Measurements from ENCODE around the gene ITGB1BP1.

ITGB1BP1 gene

DNA sequence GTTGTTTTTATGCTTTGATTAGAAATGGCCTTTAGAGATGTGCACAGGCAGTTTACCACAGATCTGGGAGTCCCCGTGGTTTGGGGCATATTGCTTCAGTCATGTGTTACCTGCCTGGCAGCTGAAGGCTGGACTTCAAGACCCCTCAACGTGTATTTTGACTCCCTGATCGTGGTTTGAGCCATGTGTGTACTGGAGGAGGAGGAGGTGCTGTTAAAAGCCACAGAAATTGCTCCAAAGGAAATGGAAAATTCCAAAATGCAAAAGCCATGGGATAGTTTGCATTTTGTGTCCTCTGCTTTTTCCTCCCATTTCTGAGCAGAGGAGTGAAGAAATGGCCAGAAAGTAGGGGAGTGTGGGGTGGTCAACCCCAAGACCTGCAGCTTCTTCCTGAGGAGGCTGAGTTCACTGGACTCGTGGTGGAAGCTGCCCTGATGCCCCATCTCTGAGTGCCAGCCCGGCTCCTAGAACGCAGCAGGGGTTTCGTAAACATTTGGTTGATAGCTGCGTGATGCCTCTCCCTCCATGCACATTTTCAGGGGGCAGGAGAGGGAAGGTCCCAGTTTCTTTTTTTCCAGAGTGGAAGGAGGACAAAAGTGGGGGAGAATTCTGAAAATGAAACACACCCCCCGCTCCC lies 45.7 kb downstream of the ITGB1BP1 start:
- DNase-seq, result no peak

DNA sequence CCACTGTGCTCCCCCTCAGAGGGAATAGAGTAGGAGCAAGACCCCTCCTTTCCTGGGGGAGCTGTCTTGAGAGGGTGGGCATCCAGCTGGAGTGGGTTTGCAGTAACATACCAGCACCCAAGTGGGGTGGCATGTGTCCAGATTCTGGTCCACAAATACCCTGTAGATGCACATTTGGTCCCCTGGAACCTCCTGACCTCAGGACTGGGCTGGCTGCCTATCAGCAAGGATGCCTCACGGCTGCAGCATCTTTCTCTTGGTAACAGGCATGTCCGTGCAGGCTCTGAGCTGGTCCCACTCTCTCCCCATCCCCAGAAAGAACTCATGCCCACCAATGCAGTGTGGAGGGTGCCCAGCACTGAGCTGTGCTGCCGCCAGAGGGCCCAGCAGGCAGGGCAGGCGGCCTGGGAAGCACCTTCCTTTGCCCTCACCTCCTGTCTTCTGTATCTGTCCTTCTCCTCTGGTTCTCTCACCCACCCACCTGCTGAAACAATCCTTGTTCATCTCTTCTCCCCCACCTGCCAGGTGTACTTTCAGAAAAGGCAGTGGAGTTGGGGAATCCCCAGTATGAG lies 47.4 kb downstream of the ITGB1BP1 start:
- DNase-seq, result no peak

DNA sequence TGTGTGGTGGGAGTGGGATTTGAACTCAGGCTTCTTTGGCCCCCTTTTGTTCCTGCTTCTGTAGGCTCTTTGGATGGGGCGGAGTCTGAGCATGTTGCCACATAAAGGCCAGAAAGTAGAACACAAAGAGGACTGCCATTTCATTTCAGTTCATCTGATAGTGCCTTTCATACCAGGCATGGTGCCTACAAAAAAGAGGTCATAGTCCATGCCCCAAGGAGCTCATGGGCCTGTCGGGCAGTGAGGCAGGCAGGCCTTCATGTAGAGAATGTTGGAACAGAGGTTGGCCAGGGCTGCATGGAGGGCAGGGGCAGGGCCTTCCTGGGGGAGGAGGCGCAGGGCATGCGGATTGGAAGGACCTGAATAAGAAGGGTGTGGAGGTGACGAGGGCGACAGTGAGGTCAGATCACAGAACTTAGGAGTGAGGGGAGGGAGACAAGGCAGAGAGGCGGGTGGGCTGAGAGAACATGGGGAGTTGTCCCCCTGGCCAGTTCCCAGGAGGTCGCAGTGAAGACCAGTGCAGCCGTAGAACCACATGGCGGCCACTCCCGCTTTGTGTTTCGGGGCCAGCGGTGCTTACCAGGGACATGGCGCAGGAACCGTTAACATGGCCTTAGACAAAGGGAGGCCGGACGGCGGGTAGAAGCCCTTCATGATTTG lies 49.1 kb downstream of the ITGB1BP1 start:
- DNase-seq, result no peak

DNA sequence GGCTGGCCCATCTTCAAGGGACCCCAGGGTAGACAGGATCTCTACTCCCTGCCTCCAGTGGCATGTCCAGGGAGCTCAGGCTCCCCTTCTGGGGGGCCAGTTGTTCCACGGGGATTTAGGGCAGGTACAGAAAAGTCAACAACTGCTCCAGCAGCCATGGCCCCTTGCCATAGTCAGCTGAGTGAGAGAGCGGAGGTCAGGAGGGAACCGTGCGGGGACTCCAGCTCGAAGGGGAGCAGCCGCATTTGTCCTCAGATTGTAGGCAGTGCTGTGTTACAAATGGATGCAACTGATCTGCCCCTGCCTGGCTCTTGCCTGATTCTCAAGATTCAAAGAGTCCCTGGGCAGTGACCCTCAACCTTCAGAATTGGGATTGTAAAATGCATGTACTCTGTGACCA lies 49.9 kb downstream of the ITGB1BP1 start:
- DNase-seq, result no peak

DNA sequence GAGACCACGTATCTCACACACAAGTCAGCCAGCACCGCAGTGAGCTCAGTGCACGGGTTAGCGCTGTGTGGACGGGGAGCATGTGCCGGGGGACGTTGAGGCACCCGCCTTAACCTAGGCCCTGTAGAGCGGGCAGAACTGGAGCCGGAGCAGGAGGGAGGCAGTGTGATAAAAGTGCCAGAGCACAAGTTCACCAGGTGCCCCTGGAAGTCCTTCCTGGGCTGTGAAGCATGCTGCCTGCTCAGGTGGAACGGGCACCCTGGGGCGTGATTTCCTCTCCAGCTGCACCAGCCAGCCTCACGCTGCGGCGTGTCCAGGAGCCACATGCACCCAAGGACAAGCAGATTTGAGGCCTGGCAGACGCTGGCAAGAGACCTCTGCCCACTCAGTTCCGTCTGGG lies 50.3 kb downstream of the ITGB1BP1 start:
- DNase-seq, result no peak

DNA sequence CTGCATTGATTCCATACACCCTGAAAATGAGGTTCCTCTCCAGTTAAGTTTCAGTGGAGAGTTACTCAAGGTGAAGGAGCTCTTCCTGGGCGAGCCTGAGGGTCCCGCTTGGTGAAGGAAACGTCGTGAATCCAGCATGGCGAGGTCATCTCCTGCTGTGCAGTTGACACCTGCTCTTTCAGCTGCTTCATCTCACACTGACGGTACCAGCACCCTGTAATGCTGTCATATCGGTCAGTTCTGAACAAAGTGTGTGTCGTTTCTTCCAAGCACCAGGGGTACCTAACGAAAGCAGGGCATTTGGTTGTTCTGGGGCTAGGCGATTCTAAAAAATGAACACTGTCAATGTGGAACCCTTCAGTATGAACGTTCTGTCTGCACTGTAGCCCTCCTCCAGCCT lies 52.6 kb downstream of the ITGB1BP1 start:
- no peak for DNase-seq

DNA sequence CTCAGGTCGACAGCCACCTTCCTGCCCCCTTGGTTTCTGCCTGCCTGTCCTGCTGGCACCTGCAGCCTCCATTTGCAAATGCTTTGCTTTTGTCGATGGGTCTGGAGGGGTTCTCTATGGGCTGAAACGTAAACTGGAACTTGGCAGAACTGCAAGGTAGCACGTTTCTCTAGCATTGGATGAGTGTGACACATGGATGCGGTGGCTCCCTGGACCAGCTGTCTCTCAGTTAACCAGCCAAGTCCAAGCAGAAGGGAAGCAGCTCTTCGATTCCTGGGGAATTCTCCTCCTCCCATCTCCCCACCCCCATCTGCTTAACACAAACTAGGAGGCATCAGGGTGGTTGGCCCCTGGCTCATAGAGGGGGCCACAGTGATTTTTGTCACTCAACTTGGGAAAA lies 57.3 kb downstream of the ITGB1BP1 start:
- DNase-seq, result no peak

DNA sequence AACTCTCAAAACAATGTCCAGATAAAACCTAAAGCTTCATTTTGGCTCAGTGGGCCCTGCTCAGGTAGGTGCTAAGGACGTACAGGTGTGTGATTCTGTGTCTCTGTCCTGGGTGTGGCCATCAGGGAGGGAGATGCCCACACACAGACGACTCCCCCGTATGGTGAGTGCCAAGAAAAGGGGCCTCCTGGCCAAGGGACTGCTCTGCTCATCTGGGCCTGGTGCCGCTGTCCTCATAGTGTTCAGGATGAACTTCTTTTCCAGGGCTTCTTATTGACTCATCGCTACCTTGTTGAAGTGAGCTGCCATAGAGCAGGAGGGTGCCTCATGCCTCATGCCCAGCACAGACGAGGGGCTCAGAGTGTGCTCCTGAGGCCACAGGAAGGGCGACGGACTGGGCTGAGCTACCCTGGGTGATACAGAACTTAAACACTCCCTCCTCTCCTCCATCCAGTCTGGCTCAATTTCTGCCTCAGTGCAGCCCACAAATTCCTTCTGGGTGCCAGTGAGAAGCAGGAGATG lies 57.8 kb downstream of the ITGB1BP1 start:
- DNase-seq, result no peak

DNA sequence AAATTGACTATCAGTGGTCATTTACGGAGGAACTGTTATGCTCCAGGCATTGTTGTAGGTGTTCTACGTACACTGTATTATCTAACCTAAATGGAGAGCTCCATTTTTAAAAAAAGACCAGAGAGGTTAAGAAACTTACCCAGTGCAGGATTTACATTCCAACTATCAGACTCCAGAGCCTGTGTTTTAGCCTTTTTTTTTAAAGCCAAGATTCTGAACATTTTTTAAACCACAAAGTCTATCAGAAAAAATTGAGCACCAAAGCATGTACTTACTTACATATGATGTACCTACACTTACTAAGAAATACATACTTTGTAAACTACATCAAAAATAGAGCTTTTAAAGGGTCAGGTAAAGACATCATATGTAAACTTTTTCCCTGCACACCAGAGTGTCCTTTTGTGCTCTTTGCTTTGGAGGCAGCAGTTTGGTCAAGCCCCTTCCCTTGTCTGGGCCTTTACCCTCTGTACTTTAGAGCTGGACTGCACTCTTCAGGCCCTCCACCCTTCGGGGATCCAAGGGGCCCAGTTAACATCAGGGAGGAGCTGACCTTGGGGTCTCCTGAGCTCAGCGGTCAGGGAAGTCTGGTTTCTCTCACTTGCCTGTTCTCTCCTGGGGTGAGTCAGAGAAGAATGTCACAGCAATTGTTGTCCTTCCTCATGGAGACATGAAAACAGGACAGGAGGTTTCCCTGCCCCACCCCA lies 58.4 kb downstream of the ITGB1BP1 start:
- no peak for DNase-seq

DNA sequence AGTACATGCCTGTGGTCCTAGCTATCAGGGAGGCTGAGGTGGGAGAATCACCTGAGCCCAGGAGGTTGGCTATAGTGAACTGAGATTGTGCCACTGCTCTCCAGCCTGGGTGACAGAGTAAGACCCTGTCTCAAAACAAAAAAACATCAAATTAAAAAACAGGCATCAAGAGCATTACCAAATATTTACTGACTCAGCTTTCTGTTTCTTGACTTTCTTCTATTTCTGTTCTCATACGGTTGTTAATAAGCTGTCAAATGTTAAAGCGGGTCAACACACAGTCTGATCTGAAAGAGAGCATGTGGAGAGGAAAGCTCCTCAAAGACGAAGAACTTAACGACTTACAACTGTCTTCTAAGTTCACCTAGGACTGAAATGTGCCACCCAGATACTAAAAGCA lies 59.0 kb downstream of the ITGB1BP1 start:
- no peak for DNase-seq

DNA sequence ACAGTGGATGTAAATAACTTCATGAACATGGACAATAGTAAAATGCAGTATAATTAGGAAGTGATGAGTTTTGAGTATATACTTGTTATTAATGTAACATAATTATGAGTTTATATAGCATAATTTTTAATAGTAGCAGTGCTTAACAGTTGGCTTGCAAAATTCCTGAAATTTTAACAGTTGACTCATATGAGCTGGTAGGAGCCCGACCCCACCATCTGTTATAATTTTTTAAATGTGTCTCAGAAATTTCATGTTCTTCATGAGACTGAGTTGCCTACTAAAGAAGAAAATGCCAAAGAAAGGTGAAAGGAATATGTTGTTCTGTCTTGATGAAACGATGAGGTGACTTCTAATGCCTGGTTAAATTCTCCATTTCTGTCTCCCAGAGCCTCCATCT lies 62.6 kb downstream of the ITGB1BP1 start:
- no peak for DNase-seq

DNA sequence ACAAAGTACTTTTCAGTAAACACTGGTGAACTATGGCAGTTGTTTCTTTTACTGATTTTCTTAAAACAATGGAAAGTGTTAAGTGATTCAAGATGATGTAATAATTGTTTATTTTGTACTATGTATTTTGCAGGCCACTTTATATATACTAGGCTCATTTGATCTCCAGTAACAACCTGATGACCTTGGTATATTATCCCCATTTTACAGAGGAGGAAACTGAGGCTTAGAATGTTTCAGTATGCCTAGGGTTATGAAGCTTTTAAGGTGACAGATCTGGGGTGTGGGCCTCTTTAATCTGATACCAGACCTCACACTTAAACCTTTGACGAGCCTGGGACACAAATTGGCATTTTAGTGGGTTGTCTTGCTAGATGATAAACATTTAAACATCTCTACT lies 63.2 kb downstream of the ITGB1BP1 start:
- no peak for DNase-seq

DNA sequence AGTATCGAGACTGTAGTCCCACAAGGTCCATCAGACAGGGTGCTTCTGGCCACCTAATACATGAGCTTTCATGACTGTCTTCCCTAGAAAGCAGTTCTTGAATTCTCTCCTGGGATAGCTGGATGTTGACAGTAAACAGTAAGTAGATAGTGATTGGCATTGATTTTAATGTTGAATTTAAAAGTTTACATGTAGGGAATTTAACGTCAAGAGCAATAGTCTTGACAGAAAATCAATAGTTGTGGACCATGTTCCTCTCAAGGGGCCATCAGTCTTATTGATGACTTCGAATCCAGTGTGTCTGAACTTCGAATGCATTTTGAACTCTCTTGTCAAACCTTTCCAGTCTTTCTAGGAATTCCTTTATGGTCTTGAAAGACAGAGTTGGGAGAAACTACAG lies 63.9 kb downstream of the ITGB1BP1 start:
- DNase-seq, result no peak

DNA sequence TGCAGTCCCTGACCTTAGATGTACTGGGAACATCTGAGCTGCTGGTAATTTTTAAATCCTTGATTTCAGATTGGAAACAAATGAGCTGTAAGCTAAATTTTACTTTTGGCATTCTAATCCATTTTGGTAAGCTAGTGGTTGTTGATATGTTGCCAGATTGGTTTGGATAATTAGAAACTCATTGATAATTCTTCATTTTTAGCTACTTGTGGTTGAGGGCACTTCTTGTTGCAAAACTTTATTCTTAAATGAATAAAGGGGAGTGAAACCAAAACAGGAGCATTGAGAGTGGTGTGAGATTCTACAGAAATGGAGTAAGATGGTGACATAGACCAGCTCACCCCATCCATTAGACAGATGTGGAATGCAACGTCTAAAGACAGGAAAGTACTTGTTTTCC lies 64.5 kb downstream of the ITGB1BP1 start:
- no peak for DNase-seq

DNA sequence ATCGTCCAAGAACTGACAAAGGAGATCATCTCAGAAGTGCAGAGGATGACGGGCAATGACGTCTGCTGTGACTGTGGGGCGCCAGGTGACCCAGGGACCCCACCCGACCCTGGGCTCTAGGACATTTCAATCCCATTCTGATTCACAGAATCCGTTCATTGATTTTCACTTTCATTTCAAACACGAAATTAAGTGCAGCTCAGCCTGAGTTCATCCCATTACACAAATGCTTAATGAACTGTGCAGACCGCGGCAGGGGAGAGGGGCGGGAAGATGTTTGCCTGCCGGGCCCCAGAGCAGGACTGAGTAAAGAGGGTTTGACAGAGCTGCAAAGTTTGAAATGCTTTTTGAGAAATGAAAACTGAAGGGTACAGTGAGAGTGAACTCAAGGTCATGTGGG lies 67.1 kb downstream of the ITGB1BP1 start:
- DNase-seq, result no peak

DNA sequence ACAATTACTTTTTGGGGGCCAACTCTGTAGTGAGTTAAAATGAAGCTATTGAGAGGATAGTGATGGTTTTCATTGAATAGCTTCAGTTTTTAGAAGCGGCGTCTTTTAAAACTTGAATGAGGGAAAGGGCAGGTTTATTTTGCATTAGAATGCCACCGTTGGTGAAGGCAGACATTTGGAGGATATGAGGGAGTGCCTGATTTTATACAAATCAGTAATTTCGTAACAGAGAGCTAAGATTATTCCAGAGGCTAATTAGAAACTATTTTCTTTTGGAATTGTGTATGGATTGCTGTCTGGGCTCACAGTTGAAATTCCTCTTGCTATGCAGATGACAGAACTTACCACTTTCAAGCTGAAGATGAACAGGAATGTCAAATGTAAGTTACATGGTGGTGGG lies 67.6 kb downstream of the ITGB1BP1 start:
- DNase-seq, result no peak

DNA sequence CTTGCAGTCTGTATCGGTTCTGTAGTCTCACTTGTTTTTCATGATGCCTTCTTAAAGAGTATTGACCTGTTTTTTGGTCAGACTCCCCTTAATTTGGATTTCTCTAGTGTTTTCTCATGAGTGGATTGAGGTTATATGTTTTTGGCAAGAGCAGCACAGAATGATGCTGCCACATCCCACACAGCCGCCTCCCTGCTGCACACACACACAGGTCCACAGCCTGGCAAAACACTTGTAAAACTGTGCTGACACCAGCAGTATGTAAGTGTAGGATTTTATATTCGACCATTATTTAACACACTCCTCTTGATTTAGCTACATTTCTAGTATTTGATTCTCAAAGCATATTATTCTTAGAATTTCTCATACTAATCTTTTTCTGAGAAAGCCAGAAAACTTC lies 68.1 kb downstream of the ITGB1BP1 start:
- no peak for DNase-seq

DNA sequence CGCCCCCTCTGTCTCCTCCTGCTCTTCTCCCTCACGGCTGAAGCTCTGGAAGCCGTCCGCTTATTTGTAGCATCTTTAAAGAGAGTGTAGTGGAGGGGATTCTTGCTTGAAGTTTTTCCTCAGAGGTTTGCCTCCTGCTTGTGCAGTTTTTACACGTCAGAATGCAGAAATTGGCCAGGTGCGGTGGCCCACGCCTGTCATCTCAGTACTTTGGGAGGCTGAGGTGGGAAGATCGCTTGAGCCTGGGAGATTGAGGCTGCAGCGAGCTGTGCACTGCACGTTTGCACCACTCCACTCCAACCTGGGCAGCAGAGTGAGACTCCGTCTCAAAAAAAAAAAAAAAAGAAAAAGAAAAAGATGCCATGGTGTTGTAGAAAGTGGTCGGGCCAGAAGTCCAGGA lies 69.0 kb downstream of the ITGB1BP1 start:
- no peak for DNase-seq
